ENCODE data around the gene TMEM219. TPM values are rescaled to one million over a fixed set of nuclear protein-coding genes. Genes with fewer than 3 reads are reported as not detected.

Gene TMEM219
- total and polyA plus RNA-seq, 9 of the 15 experiments (the other 6 are each of a cell fraction or from before 2014, with no cell fraction given), result 35.3 to 62.8 (median 55.5) TPM

DNA sequence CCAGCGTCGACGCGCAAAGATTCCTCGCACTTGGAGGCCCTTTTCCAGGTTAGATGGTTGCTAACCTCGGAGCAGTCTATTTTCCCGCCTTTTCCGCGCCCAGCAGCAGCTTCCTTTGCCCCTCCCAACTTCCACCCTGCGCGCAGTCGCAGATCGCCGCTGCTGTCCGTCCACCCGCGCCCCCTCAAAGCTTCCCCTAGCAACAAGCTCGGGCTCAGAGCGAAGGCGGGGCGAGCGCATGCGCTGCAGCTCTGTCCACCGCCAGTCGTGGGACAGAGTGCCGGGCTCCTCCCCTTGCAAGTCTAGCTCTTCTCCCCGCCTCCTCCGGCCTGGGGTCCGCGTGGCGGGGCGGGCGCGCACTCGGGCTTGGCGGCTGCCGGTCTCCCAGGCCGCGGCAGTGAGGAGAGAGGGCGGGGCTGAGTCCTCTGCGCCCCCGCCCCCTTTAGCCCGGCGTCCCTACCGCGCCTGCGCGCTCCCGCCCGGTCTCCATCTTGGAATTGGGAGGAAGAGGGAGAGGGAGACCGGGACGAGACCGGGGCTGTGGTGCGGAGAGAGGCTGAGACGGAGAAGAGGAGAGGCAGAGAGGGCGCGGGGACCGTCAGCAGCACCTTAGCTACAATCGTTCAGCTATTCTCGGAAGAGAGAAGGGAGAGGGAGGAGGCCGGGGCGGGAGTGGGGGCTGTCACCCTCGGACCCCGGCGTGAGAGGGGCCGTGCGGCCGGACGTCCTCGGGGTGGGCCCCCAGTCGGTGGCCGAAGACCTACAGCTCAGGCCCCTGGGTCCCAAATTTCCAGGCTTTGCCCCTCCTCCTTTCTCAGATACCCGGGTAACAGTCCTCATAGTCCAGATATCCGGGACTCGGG is 11.7 kb downstream of the TMEM219 start, which contains the start of gene TAOK2 (continued):
- TF ChIP-seq, protein P1, sequence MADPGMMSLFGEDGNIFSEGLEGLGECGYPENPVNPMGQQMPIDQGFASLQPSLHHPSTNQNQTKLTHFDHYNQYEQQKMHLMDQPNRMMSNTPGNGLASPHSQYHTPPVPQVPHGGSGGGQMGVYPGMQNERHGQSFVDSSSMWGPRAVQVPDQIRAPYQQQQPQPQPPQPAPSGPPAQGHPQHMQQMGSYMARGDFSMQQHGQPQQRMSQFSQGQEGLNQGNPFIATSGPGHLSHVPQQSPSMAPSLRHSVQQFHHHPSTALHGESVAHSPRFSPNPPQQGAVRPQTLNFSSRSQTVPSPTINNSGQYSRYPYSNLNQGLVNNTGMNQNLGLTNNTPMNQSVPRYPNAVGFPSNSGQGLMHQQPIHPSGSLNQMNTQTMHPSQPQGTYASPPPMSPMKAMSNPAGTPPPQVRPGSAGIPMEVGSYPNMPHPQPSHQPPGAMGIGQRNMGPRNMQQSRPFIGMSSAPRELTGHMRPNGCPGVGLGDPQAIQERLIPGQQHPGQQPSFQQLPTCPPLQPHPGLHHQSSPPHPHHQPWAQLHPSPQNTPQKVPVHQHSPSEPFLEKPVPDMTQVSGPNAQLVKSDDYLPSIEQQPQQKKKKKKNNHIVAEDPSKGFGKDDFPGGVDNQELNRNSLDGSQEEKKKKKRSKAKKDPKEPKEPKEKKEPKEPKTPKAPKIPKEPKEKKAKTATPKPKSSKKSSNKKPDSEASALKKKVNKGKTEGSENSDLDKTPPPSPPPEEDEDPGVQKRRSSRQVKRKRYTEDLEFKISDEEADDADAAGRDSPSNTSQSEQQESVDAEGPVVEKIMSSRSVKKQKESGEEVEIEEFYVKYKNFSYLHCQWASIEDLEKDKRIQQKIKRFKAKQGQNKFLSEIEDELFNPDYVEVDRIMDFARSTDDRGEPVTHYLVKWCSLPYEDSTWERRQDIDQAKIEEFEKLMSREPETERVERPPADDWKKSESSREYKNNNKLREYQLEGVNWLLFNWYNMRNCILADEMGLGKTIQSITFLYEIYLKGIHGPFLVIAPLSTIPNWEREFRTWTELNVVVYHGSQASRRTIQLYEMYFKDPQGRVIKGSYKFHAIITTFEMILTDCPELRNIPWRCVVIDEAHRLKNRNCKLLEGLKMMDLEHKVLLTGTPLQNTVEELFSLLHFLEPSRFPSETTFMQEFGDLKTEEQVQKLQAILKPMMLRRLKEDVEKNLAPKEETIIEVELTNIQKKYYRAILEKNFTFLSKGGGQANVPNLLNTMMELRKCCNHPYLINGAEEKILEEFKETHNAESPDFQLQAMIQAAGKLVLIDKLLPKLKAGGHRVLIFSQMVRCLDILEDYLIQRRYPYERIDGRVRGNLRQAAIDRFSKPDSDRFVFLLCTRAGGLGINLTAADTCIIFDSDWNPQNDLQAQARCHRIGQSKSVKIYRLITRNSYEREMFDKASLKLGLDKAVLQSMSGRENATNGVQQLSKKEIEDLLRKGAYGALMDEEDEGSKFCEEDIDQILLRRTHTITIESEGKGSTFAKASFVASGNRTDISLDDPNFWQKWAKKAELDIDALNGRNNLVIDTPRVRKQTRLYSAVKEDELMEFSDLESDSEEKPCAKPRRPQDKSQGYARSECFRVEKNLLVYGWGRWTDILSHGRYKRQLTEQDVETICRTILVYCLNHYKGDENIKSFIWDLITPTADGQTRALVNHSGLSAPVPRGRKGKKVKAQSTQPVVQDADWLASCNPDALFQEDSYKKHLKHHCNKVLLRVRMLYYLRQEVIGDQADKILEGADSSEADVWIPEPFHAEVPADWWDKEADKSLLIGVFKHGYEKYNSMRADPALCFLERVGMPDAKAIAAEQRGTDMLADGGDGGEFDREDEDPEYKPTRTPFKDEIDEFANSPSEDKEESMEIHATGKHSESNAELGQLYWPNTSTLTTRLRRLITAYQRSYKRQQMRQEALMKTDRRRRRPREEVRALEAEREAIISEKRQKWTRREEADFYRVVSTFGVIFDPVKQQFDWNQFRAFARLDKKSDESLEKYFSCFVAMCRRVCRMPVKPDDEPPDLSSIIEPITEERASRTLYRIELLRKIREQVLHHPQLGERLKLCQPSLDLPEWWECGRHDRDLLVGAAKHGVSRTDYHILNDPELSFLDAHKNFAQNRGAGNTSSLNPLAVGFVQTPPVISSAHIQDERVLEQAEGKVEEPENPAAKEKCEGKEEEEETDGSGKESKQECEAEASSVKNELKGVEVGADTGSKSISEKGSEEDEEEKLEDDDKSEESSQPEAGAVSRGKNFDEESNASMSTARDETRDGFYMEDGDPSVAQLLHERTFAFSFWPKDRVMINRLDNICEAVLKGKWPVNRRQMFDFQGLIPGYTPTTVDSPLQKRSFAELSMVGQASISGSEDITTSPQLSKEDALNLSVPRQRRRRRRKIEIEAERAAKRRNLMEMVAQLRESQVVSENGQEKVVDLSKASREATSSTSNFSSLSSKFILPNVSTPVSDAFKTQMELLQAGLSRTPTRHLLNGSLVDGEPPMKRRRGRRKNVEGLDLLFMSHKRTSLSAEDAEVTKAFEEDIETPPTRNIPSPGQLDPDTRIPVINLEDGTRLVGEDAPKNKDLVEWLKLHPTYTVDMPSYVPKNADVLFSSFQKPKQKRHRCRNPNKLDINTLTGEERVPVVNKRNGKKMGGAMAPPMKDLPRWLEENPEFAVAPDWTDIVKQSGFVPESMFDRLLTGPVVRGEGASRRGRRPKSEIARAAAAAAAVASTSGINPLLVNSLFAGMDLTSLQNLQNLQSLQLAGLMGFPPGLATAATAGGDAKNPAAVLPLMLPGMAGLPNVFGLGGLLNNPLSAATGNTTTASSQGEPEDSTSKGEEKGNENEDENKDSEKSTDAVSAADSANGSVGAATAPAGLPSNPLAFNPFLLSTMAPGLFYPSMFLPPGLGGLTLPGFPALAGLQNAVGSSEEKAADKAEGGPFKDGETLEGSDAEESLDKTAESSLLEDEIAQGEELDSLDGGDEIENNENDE (IDR thresholded peaks at IDR 0.05; ENCODE audit: low read depth, low read length), result no peak
- TF ChIP-seq HMGN3 (IDR thresholded peaks at IDR 0.05; ENCODE audit: borderline replicate concordance, extremely low read depth, insufficient read length, low read depth, low read length) (peak; percentile 91), ZNF408 (CRISPR knock-in tag; IDR thresholded peaks at IDR 0.05; ENCODE audit: low read depth) (no peak), RBBP5 (IDR thresholded peaks at IDR 0.05; ENCODE audit: borderline replicate concordance, insufficient read depth, low read length, poor library complexity, severe bottlenecking) (peak; percentile 43), HNRNPK (IDR thresholded peaks at IDR 0.05; ENCODE audit: low read depth, low read length, poor library complexity, severe bottlenecking) (no peak), RBM22 (IDR thresholded peaks at IDR 0.05; ENCODE audit: low read depth, low read length, poor library complexity, severe bottlenecking) (peak; percentile 26), C11orf30 (IDR thresholded peaks at IDR 0.05; ENCODE audit: low read depth) (no peak), HDAC1 (IDR thresholded peaks at IDR 0.05) (peak in 1 of 2 experiments; percentile 75; a peak in 2 of 4 replicates), BHLHE40 (IDR thresholded peaks at IDR 0.05; ENCODE audit: low read length) (0 out of 2 replicates have a peak, but pooled peaks have one; percentile 16), ZBED1 (IDR thresholded peaks at IDR 0.05) (no peak), MIER1 (IDR thresholded peaks at IDR 0.05; ENCODE audit: low read depth) (no peak)
- TF ChIP-seq, protein P2, sequence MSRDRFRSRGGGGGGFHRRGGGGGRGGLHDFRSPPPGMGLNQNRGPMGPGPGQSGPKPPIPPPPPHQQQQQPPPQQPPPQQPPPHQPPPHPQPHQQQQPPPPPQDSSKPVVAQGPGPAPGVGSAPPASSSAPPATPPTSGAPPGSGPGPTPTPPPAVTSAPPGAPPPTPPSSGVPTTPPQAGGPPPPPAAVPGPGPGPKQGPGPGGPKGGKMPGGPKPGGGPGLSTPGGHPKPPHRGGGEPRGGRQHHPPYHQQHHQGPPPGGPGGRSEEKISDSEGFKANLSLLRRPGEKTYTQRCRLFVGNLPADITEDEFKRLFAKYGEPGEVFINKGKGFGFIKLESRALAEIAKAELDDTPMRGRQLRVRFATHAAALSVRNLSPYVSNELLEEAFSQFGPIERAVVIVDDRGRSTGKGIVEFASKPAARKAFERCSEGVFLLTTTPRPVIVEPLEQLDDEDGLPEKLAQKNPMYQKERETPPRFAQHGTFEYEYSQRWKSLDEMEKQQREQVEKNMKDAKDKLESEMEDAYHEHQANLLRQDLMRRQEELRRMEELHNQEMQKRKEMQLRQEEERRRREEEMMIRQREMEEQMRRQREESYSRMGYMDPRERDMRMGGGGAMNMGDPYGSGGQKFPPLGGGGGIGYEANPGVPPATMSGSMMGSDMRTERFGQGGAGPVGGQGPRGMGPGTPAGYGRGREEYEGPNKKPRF (IDR thresholded peaks at IDR 0.05; ENCODE audit: low read depth, low read length), result no peak
